Osteocyte (in vitro differentiated cells): ENCODE measurements around the gene IL3. TPM values are rescaled to one million over a fixed set of nuclear protein-coding genes. Genes with fewer than 3 reads are reported as not detected.

Experiments used
- DNase-seq: peaks from one replicate; pipeline ENCODE4 v3.0.0; 2021; ENCODE audit warnings: mixed read lengths; ENCODE audit not compliant: unreplicated experiment; ENCODE audit errors: extremely low spot score
- H3K27ac Mint-ChIP-seq: one replicate; pipeline ENCODE4 v1.8.0; 2021; ENCODE audit warnings: mild to moderate bottlenecking, mixed read lengths; ENCODE audit not compliant: unreplicated experiment
- H3K27me3 Mint-ChIP-seq: one replicate; pipeline ENCODE4 v1.8.0; 2021; ENCODE audit warnings: mixed read lengths; ENCODE audit not compliant: unreplicated experiment
- H3K36me3 Mint-ChIP-seq: one replicate; pipeline ENCODE4 v1.8.0; 2021; ENCODE audit warnings: mixed read lengths; ENCODE audit not compliant: unreplicated experiment
- H3K4me1 Mint-ChIP-seq: one replicate; pipeline ENCODE4 v1.8.0; 2021; ENCODE audit warnings: mixed read lengths; ENCODE audit not compliant: unreplicated experiment
- H3K4me3 Mint-ChIP-seq: one replicate; pipeline ENCODE4 v1.8.0; 2021; ENCODE audit warnings: mild to moderate bottlenecking, moderate library complexity, mixed read lengths; ENCODE audit not compliant: unreplicated experiment
- H3K9me3 Mint-ChIP-seq: one replicate; pipeline ENCODE4 v1.8.0; 2021; ENCODE audit warnings: mixed read lengths; ENCODE audit not compliant: unreplicated experiment
- total RNA-seq: library from RNA; stranded (reverse); gene quantifications from 2 replicates; pipeline ENCODE4 v1.2.1, GENCODE V29; 2021
- TF ChIP-seq, protein P1 (sequence below): fragments of 200-600 bp; sonication (generic); IDR thresholded peaks from 2 replicates; pipeline ENCODE4 v1.5.0; 2021; ENCODE audit warnings: antibody characterized with exemption, mild to moderate bottlenecking, moderate library complexity

IL3 gene
- total RNA-seq, 1 donor from 2014 or later = not detected

DNA sequence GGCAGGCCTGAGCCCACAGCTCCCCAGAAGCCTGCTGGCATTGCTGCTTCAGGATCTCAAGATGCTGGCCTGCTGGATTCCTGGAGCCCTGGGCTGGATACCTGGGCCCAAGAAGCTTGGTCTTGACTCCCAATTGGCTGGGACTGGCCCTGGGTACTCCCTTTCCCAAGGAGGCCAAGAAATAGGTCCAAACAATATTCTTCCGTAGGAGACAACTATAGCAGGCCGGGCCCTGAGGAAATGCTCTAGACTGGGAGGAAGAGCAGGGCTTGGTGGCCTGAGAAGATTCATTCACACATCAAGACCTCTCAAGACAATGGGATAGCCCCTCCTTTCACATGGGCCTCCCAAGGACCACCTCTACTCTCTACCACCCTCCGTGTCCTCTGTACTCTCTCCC lies 21.0 kb downstream of the IL3 start:
- Mint-ChIP-seq H3K27ac (no peak overlapping the region), H3K36me3 (no peaks in the 10 kb centered on the region), H3K4me3 (no peak overlapping the region), H3K27me3 (no peaks in the 10 kb centered on the region), H3K9me3 (no peaks in the 10 kb centered on the region), H3K4me1 (peaks cover 11% of the 10 kb centered on the region)
- TF ChIP-seq, protein P1, sequence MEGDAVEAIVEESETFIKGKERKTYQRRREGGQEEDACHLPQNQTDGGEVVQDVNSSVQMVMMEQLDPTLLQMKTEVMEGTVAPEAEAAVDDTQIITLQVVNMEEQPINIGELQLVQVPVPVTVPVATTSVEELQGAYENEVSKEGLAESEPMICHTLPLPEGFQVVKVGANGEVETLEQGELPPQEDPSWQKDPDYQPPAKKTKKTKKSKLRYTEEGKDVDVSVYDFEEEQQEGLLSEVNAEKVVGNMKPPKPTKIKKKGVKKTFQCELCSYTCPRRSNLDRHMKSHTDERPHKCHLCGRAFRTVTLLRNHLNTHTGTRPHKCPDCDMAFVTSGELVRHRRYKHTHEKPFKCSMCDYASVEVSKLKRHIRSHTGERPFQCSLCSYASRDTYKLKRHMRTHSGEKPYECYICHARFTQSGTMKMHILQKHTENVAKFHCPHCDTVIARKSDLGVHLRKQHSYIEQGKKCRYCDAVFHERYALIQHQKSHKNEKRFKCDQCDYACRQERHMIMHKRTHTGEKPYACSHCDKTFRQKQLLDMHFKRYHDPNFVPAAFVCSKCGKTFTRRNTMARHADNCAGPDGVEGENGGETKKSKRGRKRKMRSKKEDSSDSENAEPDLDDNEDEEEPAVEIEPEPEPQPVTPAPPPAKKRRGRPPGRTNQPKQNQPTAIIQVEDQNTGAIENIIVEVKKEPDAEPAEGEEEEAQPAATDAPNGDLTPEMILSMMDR = no peak
- no peak for DNase-seq

DNA sequence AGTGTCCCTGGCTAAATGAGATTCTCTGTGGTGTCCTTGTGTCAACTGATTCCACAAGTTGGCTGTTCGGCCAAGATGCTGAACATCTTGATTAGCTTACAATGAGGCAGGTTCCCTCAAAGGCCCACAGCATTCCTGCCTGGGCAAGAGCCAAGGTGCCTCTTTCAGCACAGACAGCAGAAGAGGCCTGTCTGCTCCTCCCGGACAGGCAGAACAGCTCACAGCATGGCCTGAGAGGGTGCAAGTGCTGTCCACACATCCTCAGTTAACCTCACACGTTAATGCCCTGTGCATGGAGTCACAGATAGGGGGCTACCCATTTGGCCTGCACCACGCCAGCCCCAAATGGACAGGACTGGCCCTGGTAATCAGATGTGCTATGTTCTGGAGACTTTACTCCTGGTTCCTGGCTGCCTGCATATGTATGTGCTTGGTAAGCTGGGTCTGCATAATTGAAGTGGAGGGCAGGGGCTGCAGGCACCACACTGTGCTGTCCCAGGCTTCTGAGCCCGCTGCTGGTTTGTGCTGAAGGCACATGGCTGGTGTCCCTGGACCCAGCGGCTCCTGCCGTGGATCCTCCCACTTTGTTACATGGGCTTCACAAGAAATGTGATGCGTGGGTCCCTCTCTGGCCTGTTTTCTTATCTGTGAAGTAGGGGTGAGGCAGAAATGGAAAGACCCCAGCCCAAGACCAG lies 22.0 kb downstream of the IL3 start:
- Mint-ChIP-seq H3K9me3 (no peaks in the 10 kb centered on the region), H3K27me3 (no peaks in the 10 kb centered on the region), H3K27ac (no peak overlapping the region), H3K4me1 (peaks cover 18% of the 10 kb centered on the region), H3K36me3 (no peaks in the 10 kb centered on the region), H3K4me3 (no peak overlapping the region)
- TF ChIP-seq, protein P1 = no peak
- DNase-seq = no peak

DNA sequence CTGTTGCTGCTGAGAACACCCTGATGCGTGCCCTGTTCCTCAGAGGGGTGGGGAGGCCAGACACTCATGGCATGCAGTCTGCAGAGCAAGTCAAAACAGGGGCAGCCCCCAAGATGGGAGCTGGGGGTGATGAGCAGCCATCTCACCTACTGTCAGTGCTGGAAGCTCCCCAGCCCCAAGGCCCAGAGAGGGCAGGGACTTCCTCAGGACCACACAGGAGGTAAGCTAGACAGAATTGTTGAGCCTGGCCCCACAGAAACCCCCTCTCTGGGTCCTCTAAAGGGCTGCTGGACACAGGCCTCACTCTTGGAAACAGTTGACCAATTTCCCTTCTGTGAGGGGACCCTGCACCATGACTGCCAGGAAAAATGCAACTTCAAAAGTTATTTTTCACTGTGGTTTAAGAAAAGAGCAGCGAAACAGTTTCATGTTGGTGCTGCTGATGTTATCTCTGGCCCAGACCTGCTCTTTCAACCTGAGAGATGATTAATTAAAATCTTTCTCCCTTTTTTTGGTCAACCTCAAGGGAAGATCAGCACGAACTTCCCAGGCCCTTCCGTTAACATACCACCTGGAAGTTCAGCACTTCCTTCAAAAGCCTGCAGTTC lies 22.7 kb downstream of the IL3 start:
- no peaks in the 10 kb centered on the region for H3K9me3 Mint-ChIP-seq
- no peak overlapping the region for H3K27ac Mint-ChIP-seq
- H3K4me1 Mint-ChIP-seq = peaks cover 18% of the 10 kb centered on the region
- TF ChIP-seq, protein P1 = no peak
- no peaks in the 10 kb centered on the region for H3K27me3 Mint-ChIP-seq
- no peaks in the 10 kb centered on the region for H3K36me3 Mint-ChIP-seq
- H3K4me3 Mint-ChIP-seq = no peak overlapping the region
- DNase-seq = no peak

DNA sequence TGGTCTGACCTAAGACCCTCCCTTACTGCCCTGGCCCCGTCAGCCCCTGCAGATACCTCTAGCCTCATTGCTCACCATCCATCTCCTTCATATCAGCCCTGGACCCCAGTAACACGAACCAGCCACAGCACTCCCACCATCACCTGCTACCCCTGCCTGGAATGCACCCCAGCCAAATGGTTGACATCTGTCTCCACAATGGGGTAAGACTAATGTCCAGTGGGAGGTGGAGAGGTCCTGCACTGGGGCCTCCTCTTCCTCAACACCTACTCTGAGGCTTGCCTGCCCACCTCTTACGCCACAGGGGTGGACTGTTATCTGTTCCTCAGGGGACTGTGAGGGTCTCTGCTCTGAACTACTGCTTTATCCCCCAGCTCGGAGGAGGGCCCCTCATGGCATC lies 25.2 kb downstream of the IL3 start:
- no peak overlapping the region for H3K27ac Mint-ChIP-seq
- TF ChIP-seq, protein P1 = no peak
- peaks cover 27% of the 10 kb centered on the region for H3K4me1 Mint-ChIP-seq
- H3K4me3 Mint-ChIP-seq = no peak overlapping the region
- DNase-seq = no peak
- H3K9me3 Mint-ChIP-seq = no peaks in the 10 kb centered on the region
- H3K27me3 Mint-ChIP-seq = no peaks in the 10 kb centered on the region
- H3K36me3 Mint-ChIP-seq = no peaks in the 10 kb centered on the region

DNA sequence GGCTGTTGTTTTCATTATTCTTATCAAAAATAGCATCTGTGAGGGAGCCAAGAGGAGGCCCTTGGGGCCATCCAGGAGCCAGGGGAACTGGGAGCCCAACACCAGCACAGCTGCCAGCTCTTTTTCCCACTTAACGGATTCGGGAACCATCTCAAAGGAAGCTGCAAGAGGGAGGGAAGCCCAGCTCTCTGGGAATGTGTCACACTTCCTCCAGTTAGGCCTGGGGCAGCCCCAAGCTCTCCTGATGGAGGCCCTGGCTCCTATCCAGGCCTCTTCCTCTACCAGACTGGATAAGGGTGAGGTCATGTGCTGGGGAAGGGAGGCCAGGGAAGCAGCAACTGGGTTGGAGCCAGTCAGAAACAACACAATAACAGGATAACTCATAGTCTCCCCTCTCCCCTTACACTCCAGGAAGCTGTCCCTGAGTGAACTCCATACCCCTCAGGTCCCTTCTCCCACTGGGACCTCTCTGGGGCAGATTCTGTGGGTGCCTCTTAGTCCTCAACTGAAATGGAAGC lies 25.9 kb downstream of the IL3 start:
- DNase-seq = no peak
- no peaks in the 10 kb centered on the region for H3K9me3 Mint-ChIP-seq
- no peak overlapping the region for H3K4me3 Mint-ChIP-seq
- peaks cover 27% of the 10 kb centered on the region for H3K4me1 Mint-ChIP-seq
- H3K36me3 Mint-ChIP-seq = no peaks in the 10 kb centered on the region
- TF ChIP-seq, protein P1 = no peak
- no peaks in the 10 kb centered on the region for H3K27me3 Mint-ChIP-seq
- H3K27ac Mint-ChIP-seq = peak overlapping the region; percentile 61
